Epithelial cell of proximal tubule (primary cell): ENCODE measurements around the gene COL4A1. TPM values are rescaled to one million over a fixed set of nuclear protein-coding genes. Genes with fewer than 3 reads are reported as not detected.

Source experiments
- DNase-seq: peaks from one replicate; pipeline ENCODE4 v3.0.0-alpha.2; 2011; ENCODE audit warnings: low read depth
- H3K4me3 ChIP-seq: 2 replicates; pipeline ENCODE4 v1.5.1; 2011; ENCODE audit warnings: low read depth, mild to moderate bottlenecking, low read length
- total RNA-seq: library from RNA; depleted of rRNA; stranded (reverse); fragments of >200 nt; gene quantifications from 2 replicates; pipeline ENCODE4 v1.2.3, GENCODE V29; 2015
- TF ChIP-seq, protein P1 (sequence below): conservative IDR thresholded peaks from 2 replicates; pipeline ENCODE4 v1.5.1; 2012; ENCODE audit warnings: low read depth, mild to moderate bottlenecking, low read length

The COL4A1 gene
- total RNA-seq, 1 donor from 2014 or later: 547 TPM

DNA sequence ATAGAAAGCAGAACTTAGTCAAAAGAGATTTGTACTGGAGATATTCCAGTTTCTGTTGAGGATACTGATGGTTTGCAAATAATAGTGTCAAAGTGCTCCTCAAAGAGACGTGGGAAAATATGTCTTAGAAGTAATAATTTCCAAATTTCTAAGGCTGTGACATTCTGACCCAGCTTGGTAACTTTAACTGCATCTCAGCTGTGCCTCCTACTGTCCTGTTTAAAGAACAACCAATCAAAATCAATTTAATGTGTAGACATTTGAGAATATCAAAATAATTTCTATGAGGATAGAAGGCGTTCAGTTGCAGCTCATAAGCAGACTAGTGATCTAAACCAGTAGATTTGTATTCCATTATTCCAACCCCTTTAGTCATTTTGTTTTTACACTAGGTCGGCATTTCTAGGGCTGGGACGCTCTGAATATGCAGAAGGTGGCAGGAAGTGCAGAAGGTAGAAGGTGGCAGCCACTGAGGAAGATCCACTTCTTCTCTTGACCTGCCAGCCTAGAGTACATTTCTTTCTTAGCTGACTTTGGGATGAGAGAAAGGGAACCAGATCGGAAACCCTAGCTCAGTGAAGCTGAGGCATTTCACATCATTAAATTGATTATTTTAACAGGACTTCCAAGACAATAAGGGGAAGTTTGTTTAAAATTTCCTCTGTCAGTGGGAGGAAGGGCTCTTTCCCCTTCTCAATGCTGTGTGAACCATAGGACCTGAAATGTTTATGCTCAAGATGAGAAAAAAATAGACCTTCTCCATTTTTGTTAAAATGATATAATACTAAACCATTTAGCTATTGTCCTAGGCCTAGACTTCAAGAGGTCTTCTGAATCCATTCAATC, 67.5 kb downstream of the COL4A1 start:
- TF ChIP-seq, protein P1, sequence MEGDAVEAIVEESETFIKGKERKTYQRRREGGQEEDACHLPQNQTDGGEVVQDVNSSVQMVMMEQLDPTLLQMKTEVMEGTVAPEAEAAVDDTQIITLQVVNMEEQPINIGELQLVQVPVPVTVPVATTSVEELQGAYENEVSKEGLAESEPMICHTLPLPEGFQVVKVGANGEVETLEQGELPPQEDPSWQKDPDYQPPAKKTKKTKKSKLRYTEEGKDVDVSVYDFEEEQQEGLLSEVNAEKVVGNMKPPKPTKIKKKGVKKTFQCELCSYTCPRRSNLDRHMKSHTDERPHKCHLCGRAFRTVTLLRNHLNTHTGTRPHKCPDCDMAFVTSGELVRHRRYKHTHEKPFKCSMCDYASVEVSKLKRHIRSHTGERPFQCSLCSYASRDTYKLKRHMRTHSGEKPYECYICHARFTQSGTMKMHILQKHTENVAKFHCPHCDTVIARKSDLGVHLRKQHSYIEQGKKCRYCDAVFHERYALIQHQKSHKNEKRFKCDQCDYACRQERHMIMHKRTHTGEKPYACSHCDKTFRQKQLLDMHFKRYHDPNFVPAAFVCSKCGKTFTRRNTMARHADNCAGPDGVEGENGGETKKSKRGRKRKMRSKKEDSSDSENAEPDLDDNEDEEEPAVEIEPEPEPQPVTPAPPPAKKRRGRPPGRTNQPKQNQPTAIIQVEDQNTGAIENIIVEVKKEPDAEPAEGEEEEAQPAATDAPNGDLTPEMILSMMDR: peak; percentile 12

GRCh38 chr13:110238818-110239195, 68.2 kb downstream of the COL4A1 start:
- TF ChIP-seq, protein P1: no peak
- DNase-seq: no peak
- no peak overlapping the region for H3K4me3 ChIP-seq

More for the DNA sequence above, 67.5 kb downstream of the COL4A1 start:
- DNase-seq: no peak
- no peak overlapping the region for H3K4me3 ChIP-seq

DNA sequence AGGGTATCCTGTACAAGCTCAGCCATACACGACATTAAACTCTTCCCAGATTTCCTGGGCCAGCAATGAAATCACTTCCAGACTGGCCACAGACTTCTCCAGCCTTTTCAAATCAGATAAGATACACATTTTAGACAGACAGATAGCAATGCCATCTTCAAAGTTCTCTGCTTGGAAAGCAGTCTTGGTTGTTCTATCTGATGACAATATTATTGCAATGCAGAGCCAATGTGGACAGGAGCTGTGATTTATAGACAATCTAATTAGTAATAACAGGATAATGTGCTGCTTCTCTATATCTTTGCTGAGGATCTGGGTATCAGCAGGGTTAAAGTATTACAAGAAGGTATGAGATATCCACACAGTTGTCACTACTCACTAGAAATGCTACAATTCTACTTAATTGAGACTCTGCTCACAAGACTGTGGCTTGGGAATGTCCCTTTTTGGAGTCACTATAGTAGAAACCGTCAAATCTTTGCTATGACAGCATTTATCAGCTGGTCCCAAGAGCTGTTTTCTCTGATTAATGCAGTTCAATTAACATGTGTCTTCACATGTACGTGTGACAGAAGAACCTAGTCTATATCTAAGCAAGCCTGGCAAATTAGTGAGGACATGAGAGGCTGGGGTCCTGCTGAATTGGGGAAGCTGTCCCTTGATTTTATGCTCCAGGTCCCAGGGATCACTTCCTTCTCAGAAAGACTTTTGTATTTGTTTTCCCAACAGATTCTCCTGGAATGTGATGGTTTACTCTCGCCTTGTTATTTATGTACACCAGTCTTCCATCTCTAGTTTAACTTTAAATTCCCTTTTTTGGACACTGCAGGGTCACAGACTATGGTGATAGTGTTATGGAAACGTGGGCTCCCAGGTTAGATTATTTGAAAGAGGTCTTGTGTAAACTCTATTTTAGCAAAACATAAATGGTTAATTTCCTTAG, 68.8 kb downstream of the COL4A1 start:
- H3K4me3 ChIP-seq: no peak overlapping the region
- no peak for DNase-seq
- TF ChIP-seq, protein P1: no peak

- DNase-seq: no peak
- H3K4me3 ChIP-seq: no peak overlapping the region
- TF ChIP-seq, protein P1: no peak
Measured at GRCh38 chr13:110236831-110237261, 70.1 kb downstream of the COL4A1 start.

- no peak overlapping the region for H3K4me3 ChIP-seq
- DNase-seq: no peak
- TF ChIP-seq, protein P1: no peak
Measured at GRCh38 chr13:110236431-110236830, 70.5 kb downstream of the COL4A1 start.

DNA sequence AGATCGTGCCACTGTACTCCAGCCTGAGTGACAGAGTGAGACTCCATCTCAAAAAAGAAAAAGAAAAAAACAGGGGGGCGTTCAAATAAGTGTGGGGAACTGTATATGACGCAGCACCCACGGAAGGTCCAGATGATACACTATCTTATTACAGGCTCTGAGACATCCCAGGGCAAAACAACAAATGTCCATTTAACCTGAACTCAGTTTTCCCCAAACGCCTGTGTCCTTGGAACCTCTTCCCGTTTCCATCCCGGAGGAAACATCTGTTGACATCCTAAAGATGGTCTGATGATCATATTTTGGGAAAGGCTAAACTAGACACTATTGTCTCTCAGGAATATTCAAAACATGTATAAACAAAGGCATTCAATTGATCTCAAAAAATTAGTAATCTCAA, 72.4 kb downstream of the COL4A1 start:
- DNase-seq: no peak
- H3K4me3 ChIP-seq: no peak overlapping the region
- TF ChIP-seq, protein P1: no peak
